Neuronal stem cell (in vitro differentiated cells): Measurements from ENCODE around the gene TXN.

Experiments
- DNase-seq: peaks from one replicate; pipeline ENCODE4 v3.0.0-alpha.2; 2013; ENCODE audit warnings: low spot score
- H2AFZ ChIP-seq: one replicate; pipeline ENCODE4 v1.6.1; 2013; ENCODE audit warnings: mild to moderate bottlenecking, low read length, inconsistent platforms
- H2AK5ac ChIP-seq: 2 replicates; pipeline ENCODE4 v1.6.1; 2013; ENCODE audit warnings: low read depth, mild to moderate bottlenecking, inconsistent platforms, low read length, moderate library complexity, mixed read lengths
- H2BK120ac ChIP-seq: 2 replicates; pipeline ENCODE4 v1.6.1; 2013; ENCODE audit warnings: low read depth, mild to moderate bottlenecking, inconsistent platforms, low read length, moderate library complexity, mixed read lengths
- H2BK12ac ChIP-seq: one replicate; pipeline ENCODE4 v1.6.1; 2013; ENCODE audit warnings: low read length, inconsistent platforms
- H2BK15ac ChIP-seq: 2 replicates; pipeline ENCODE4 v1.6.1; 2013; ENCODE audit warnings: mild to moderate bottlenecking, low read length, inconsistent platforms, mixed read lengths
- H2BK5ac ChIP-seq: one replicate; pipeline ENCODE4 v1.6.1; 2013; ENCODE audit warnings: inconsistent platforms, mild to moderate bottlenecking, low read length, moderate library complexity
- H3K14ac ChIP-seq: one replicate; pipeline ENCODE4 v1.6.1; 2013; ENCODE audit warnings: low read length, inconsistent platforms
- H3K18ac ChIP-seq: 2 replicates; pipeline ENCODE4 v1.6.1; 2013; ENCODE audit warnings: low read length, inconsistent platforms
- H3K23ac ChIP-seq: 2 replicates; pipeline ENCODE4 v1.6.1; 2013; ENCODE audit warnings: low read depth, mild to moderate bottlenecking, mixed read lengths, low read length, inconsistent platforms; ENCODE audit not compliant: poor library complexity
- H3K27ac ChIP-seq: replicated peaks from 3 replicates; pipeline ENCODE4 v1.5.1; 2013; ENCODE audit warnings: low read length, inconsistent platforms
- H3K27me3 ChIP-seq, 3 experiments: 2 replicates each; pipeline ENCODE4 v1.6.1; 2013; ENCODE audit warnings: low read length in 3 of 3, mild to moderate bottlenecking in 2 of 3, inconsistent platforms in 1 of 3, low read depth in 1 of 3, mixed read lengths in 1 of 3, moderate library complexity in 1 of 3; ENCODE audit not compliant: control insufficient read depth in 3 of 3, insufficient read depth in 3 of 3
- H3K36me3 ChIP-seq, 2 donors: replicated peaks in 1 of 2; 2 replicates each; pipeline ENCODE4 v1.6.1; 2013; ENCODE audit warnings: low read length in 2 of 2; ENCODE audit not compliant: control insufficient read depth in 2 of 2, insufficient read depth in 2 of 2
- H3K4ac ChIP-seq: 2 replicates; pipeline ENCODE4 v1.6.1; 2013; ENCODE audit warnings: inconsistent platforms, mild to moderate bottlenecking, low read length, moderate library complexity
- H3K4me1 ChIP-seq, 2 donors: 1 replicate in 1 of 2; 2 replicates in 1 of 2; pipeline ENCODE4 v1.6.1; 2013; ENCODE audit warnings: low read length in 2 of 2, low read depth in 1 of 2; ENCODE audit not compliant: control insufficient read depth in 2 of 2, insufficient read depth in 1 of 2
- H3K4me2 ChIP-seq: one replicate; pipeline ENCODE4 v1.6.1; 2013; ENCODE audit warnings: mild to moderate bottlenecking, low read length, inconsistent platforms; ENCODE audit not compliant: insufficient read depth, poor library complexity, severe bottlenecking
- H3K4me3 ChIP-seq, 2 donors: 2 replicates each; pipeline ENCODE4 v1.5.1; 2013; ENCODE audit warnings: low read length in 2 of 2, mild to moderate bottlenecking in 2 of 2, inconsistent platforms in 1 of 2, moderate library complexity in 1 of 2
- H3K79me1 ChIP-seq: one replicate; pipeline ENCODE4 v1.6.1; 2013; ENCODE audit warnings: low read depth, mild to moderate bottlenecking, inconsistent platforms, low read length, moderate library complexity
- H3K9ac ChIP-seq: one replicate; pipeline ENCODE4 v1.6.1; 2013; ENCODE audit warnings: mild to moderate bottlenecking, low read depth, low read length, inconsistent platforms; ENCODE audit not compliant: poor library complexity
- H3K9me3 ChIP-seq, 2 donors: replicated peaks in 1 of 2; 2 replicates each; pipeline versions ENCODE3 to v1.6.1; 2013; ENCODE audit warnings: low read length in 2 of 2, mild to moderate bottlenecking in 2 of 2, inconsistent platforms in 1 of 2, low read depth in 1 of 2, mixed read lengths in 1 of 2, moderate library complexity in 1 of 2; ENCODE audit not compliant: control insufficient read depth in 2 of 2, insufficient read depth in 1 of 2
- H4K8ac ChIP-seq: one replicate; pipeline ENCODE4 v1.6.1; 2013; ENCODE audit warnings: low read depth, mild to moderate bottlenecking, inconsistent platforms, low read length, moderate library complexity
- H4K91ac ChIP-seq: one replicate; pipeline ENCODE4 v1.6.1; 2013; ENCODE audit warnings: low read length, low read depth, mild to moderate bottlenecking, inconsistent platforms; ENCODE audit not compliant: poor library complexity
- WGBS, 2 donors: extraction: QIAGEN DNeasy Blood & Tissue Kit; methylation state at CpG; one replicate each; pipeline ENCODE4 v1.1.7; 2013; ENCODE audit warnings: missing lambda C conversion rate in 2 of 2, mixed read lengths in 1 of 2; ENCODE audit not compliant: insufficient read length in 2 of 2, insufficient replicate concordance in 1 of 2; ENCODE audit errors: extremely low coverage in 2 of 2; 5-methylcytosine and 5-hydroxymethylcytosine counted together

Gene TXN

DNA sequence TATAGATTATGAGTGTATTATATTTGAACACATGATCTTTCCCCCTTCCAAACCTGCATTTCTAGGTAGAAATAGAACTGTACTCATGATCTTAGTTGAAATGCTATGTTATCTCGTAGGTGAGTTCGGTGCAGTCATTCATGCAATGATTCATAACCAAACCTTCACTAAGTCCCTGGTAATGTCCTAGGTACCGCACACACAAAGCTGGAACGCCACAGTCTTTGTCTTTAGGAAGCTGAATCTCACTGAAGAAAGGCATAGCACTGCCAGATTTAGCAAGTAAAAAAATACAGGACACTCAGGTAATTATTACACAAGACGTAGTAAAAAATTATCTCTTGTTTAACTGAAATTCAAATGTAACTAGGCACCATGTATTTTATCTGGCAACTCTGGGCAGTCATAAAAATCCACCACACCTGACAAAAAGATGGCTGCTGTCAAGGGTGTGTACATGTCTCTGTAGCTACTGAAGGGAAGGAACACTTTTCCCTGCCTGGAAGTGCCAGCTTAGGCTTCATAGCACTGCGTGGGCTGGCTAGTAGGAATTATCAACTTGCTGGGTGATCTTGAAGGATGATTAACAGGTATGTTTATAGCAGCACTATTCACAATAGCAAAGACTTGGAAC lies 28.0 kb upstream of the TXN start:
- Histone ChIP-seq H3K79me1 (no peaks in the 10 kb centered on the region), H3K14ac (no peak overlapping the region), H3K9me3 (no peaks in the 10 kb centered on the region), H3K36me3 (no peaks in the 10 kb centered on the region), H3K9ac (no peak overlapping the region), H3K27me3 (peaks cover 0 to 5% (median 0%) of the 10 kb centered on the region in 3 experiments), H4K91ac (no peak overlapping the region), H3K18ac (no peak overlapping the region), H2BK12ac (no peak overlapping the region), H3K4me2 (no peak overlapping the region), H3K4me1 (no peaks in the 10 kb centered on the region), H2BK15ac (no peak overlapping the region), H2BK120ac (no peak overlapping the region), H4K8ac (no peak overlapping the region), H2AFZ (no peak overlapping the region), H3K27ac (no peak overlapping the region), H2AK5ac (no peak overlapping the region), H3K4ac (no peak overlapping the region), H3K4me3 (no peak overlapping the region), H3K23ac (no peak overlapping the region), H2BK5ac (no peak overlapping the region)
- DNase-seq, result no peak
- no CpG with 5 or more reads among the region's 6 CpGs for WGBS, 2 donors

- Histone ChIP-seq H3K27ac (no peak overlapping the region), H2BK5ac (no peak overlapping the region), H2AK5ac (no peak overlapping the region), H2BK12ac (no peak overlapping the region), H3K4me1 (no peaks in the 10 kb centered on the region), H3K4me3 (no peak overlapping the region), H3K79me1 (no peaks in the 10 kb centered on the region), H3K23ac (no peak overlapping the region), H3K4ac (no peak overlapping the region), H3K18ac (no peak overlapping the region), H4K91ac (no peak overlapping the region), H3K4me2 (no peak overlapping the region), H2AFZ (no peak overlapping the region), H3K9me3 (no peaks in the 10 kb centered on the region), H3K9ac (no peak overlapping the region), H4K8ac (no peak overlapping the region), H2BK120ac (no peak overlapping the region), H3K27me3 (peaks cover 0 to 5% (median 0%) of the 10 kb centered on the region in 3 experiments), H2BK15ac (no peak overlapping the region), H3K14ac (no peak overlapping the region), H3K36me3 (no peaks in the 10 kb centered on the region)
- no CpG with 5 or more reads among the region's 1 CpG for WGBS, 2 donors
- DNase-seq, result no peak
Measured at GRCh38 chr9:110283751-110284150, 27.4 kb upstream of the TXN start.

DNA sequence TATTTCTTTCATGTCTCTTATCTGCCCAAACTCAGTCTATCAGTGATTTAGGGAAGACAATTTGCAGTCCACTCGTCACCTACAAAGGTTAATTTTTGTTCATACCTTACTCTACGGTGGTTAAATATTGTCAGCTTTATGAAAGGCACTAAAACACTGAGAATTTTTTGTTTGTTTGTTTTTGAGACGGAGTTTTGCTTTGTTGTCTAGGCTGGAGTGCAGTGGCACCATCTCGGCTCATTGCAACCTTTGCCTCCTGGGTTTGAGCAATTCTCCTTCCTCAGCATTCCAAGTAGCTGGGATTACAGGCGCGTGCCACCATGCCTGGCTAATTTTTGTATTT lies 26.4 kb upstream of the TXN start:
- H3K18ac ChIP-seq, result no peak overlapping the region
- H3K27me3 ChIP-seq, result no peaks in the 10 kb centered on the region
- no peak overlapping the region for H3K4ac ChIP-seq
- H3K23ac ChIP-seq, result no peak overlapping the region
- no peak overlapping the region for H2BK15ac ChIP-seq
- H3K27ac ChIP-seq, result no peak overlapping the region
- H2BK12ac ChIP-seq, result no peak overlapping the region
- H3K4me1 ChIP-seq, result no peaks in the 10 kb centered on the region
- H3K4me3 ChIP-seq, result no peak overlapping the region
- DNase-seq, result no peak
- WGBS, 2 donors, result no CpG with 5 or more reads among the region's 6 CpGs
- no peak overlapping the region for H3K9ac ChIP-seq
- no peak overlapping the region for H2AFZ ChIP-seq
- no peaks in the 10 kb centered on the region for H3K79me1 ChIP-seq
- no peak overlapping the region for H2AK5ac ChIP-seq
- no peak overlapping the region for H3K4me2 ChIP-seq
- H3K9me3 ChIP-seq, result no peaks in the 10 kb centered on the region
- no peaks in the 10 kb centered on the region for H3K36me3 ChIP-seq
- H3K14ac ChIP-seq, result no peak overlapping the region
- H2BK120ac ChIP-seq, result no peak overlapping the region
- no peak overlapping the region for H4K91ac ChIP-seq
- H2BK5ac ChIP-seq, result no peak overlapping the region
- H4K8ac ChIP-seq, result no peak overlapping the region

- Histone ChIP-seq H3K4me1 (no peaks in the 10 kb centered on the region), H4K8ac (no peak overlapping the region), H3K4ac (no peak overlapping the region), H3K27ac (no peak overlapping the region), H3K79me1 (no peaks in the 10 kb centered on the region), H4K91ac (no peak overlapping the region), H3K9me3 (no peaks in the 10 kb centered on the region), H3K4me2 (no peak overlapping the region), H3K27me3 (peaks cover 0 to 1% (median 0%) of the 10 kb centered on the region in 3 experiments), H3K18ac (no peak overlapping the region), H2AFZ (no peak overlapping the region), H3K4me3 (no peak overlapping the region), H3K9ac (no peak overlapping the region), H3K36me3 (no peaks in the 10 kb centered on the region), H2AK5ac (no peak overlapping the region), H2BK5ac (no peak overlapping the region), H3K23ac (no peak overlapping the region), H2BK120ac (no peak overlapping the region), H2BK12ac (no peak overlapping the region), H3K14ac (no peak overlapping the region), H2BK15ac (no peak overlapping the region)
- WGBS, 2 donors, result no CpG with 5 or more reads among the region's 4 CpGs
- no peak for DNase-seq
Measured at GRCh38 chr9:110282018-110282738, 25.9 kb upstream of the TXN start.
